Renal cortex interstitium (tissue), 11 donors: Measurements from ENCODE around the gene SPX. TPM values are rescaled to one million over a fixed set of nuclear protein-coding genes. Genes with fewer than 3 reads are reported as not detected.

Source experiments
- DNase-seq, 11 donors: peaks; one replicate each; pipeline ENCODE4 v3.0.0-alpha.2; 2013; ENCODE audit warnings: low read depth in 9 of 11, low spot score in 4 of 11; ENCODE audit errors: extremely low read depth in 1 of 11
- polyA plus RNA-seq, 3 donors: library from polyadenylated mRNA; unstranded; fragments of 120-200 nt; gene quantifications; one replicate each; pipeline ENCODE4 v1.2.1, GENCODE V29; 2013; ENCODE audit not compliant: insufficient read length in 3 of 3

The SPX gene
- polyA plus RNA-seq, 3 donors: 13.2 to 17.0 (median 15.5) TPM

DNA sequence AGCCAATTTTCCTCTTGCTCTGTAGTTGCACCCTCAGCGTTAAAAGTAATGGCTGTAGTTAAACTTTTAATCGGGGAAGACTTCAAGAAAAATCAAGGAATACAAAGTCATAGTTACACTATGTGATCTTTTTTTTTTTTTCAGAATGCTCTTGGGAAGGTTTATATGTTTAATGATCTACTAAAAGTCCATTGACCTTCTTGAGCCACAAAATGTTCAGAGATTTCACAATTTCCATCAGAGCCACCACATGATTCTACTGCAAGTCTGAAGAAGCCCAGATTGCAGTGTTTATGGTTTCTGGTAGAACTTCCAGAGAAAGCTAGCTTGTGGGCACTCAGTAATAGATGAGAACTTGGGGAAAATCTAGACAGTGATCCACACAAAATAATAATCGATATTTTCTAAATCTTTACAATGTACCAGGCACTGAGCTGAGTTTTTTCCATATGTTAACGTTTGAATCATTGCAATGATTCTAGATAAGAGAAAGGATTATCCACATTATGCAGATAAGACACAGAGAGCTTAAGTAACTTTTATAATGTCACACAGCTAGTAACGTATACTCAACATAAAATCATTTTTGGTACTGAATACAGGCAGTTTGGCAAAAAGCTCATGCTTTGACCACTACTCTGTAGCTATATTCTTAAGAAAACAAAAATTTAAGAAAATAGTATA, 40.3 kb downstream of the SPX start:
- peak in 1 of 11 donors; percentile 27 for DNase-seq

DNA sequence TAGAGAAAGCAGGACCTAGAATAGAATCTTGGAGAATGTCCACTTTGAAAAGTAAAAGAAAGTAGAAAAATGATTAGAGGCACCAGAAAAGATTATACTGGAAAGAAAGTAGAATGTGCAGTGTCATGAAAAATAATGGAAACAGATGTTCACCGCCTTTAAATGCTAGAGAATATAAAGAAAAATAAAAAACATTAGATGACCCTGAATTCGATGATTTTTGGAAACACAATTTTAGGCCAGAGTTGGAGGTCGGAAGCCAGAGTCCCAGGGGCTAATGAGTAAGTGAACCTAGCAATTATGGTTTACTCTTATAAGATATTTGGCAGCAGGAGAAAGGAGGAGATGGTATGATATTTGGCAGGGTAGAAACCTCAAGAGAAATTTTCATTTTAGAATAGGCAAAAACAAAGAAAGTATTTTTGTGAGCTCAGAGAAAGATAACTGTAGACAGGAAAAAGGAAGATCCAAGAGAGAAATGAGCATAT, 40.9 kb downstream of the SPX start:
- no peak for DNase-seq

DNA sequence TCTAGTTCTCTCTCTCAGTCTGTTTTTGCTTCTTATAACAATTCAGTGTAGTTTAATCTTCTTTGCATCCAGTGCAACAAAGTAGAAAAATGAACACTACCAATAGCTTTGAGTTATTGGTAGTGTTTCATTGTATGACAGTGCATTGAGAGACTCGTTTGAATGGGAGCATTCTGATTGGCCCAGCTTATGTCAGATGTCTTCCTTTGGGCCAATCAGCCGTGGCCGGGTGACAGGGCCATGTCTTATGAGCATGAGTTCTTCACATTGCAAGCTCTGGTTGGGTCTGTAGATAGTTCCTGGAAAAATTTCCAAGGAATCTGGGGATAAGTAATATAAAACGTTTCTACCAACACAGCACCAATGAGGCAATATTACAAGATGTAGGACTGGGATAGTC, 42.0 kb downstream of the SPX start:
- no peak for DNase-seq

DNA sequence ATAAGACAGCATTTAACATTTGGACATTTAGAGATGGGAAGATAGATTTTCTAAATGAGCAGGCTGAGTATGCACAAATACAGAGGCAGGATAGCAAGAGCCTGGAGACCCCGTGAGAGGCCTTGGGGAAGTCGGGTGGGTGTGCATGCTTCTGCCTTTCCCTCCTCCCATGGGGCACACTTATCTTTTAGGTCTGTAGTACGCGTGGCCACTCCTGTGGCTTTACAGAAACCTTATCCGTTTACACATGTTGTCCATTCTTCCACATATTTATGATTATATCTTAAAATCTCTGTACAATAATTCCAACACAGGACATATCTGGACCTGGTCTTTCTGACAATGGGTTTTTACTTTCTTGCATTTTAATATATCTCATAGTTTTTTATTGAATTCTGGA, 45.0 kb downstream of the SPX start:
- DNase-seq: no peak

DNA sequence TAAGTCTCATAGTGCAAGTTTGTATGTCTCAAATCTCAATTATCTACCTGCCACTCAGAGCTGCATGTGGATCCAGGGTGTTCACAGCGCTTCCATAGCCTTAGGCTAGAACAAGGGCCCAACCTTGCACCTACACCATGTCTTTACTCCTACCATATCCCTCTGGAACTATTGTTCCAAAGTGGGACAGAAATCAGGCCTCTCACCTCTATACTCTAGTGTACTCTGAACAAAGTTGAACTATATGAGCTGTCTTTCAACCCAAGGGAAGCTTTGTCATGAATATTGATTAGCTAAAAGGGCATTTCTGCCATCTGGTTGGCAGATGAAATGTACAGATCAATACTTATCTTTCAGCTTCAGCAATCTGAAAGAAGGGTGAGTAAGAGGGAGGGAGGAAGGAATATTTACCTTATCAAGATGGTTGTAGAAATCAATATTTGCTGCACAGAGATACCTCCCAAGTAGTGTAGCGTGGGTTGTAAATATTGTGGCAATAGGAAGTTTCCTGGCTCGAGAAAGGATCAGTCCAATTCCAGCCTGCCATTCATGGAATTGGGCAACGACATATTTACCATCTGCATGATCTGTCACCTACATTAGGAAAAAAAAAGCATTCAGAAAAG, 47.8 kb downstream of the SPX start:
- DNase-seq: no peak

DNA sequence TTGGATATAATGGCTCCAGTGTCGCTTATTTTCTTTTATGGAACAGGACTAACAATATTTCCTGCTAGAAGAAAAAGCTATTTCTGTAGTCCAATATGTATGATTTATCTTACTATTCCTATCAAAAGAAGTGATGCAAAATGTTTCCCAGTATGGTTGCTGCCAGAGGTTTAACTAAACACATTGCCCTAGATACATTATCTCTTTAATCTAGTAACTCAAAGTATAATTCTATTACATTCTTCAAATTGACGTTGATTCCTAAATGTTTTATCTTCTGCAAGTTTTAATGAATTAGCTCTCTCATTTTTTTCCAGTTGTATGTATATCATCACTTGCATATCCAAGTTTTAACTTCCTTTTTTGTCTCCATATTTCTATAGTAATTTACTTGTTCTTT, 50.3 kb downstream of the SPX start:
- DNase-seq: no peak

DNA sequence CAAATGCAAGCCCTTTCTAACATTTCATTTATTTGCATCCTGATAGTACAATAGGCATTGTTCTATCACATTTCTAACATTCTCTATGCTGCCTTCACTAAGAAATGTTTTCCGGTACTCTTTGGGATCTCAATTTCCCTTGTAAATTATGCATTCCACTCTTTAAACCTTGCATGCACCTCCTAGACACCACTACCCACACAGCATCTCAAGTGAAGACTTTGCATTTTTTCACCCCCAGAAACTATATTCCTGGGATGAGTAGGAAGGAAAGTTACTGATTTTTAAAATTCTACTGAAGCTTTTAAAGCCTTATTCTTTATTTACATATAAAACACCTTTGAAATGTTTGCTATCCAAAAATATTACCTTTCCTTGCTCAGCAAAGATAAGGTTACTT, 51.4 kb downstream of the SPX start:
- no peak for DNase-seq

DNA sequence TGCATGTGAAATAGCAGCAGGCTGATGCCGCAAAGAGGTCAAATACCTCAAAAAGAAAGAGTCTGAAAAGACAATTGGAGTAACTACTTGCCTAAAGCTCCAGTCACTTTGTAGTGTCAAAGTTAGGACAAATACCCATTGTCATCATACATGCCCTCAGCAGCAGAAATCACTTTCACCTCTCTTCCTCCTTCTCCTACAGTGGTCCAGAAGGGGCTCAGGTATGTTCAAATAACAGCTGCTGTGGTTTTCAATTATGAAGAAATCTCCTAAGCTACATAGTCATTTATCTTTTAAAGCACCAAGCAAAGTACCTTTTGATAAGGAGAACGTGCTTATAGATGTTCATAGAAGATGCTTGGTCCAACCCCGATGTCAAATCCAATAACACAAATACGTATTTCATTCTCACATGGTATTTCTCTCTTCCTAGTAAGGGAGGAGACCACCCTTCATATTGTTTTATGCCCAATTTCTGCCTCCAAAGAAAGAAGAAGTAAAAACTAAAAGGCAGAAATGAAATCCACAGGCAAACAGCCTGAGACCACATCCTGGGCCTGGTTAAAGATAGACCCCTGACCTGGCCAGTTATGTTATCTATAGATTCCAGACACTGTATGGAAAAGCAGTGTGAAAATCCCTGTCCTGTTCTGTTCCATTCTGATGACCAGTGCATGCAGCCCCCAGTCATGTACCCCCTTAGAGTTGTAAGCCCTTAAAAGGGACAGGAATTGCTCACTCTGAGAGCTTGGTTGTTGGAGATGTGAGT, 54.8 kb downstream of the SPX start:
- DNase-seq: no peak

Other genes starting within 250 kb of the SPX start
- gene SLCO1A2, start 191.4 kb upstream of the SPX start, polyA plus RNA-seq: under 1 TPM; 0.12 to 0.33 (median 0.17) TPM
- not detected for gene IAPP, start 153.4 kb upstream of the SPX start, polyA plus RNA-seq
- 10 to 100 TPM; 15.3 to 23.4 (median 22.3) TPM for gene PYROXD1, start 88.6 kb upstream of the SPX start, polyA plus RNA-seq
- 10 to 100 TPM; 27.5 to 34.4 (median 30.1) TPM for gene RECQL, start 24.7 kb upstream of the SPX start, polyA plus RNA-seq
- 10 to 100 TPM; 35.7 to 39.7 (median 36.3) TPM for gene GOLT1B, start 24.5 kb upstream of the SPX start, polyA plus RNA-seq
- under 1 TPM in 1 of 3 donors, not detected in 2; 0.32 TPM for gene GYS2, start 78.6 kb downstream of the SPX start, polyA plus RNA-seq
- 1,000 to 10,000 TPM; 1,291 to 1,840 (median 1,498) TPM for gene LDHB, start 131.5 kb downstream of the SPX start, polyA plus RNA-seq
- 10 to 100 TPM; 20.6 to 22.9 (median 20.8) TPM for gene KCNJ8, start 248.4 kb downstream of the SPX start, polyA plus RNA-seq